ENCODE results near the gene DEF6.

Gene DEF6

GRCh38 chr6:35366204-35366596 lies 68.6 kb downstream of the DEF6 start:
- H4K20me1 ChIP-seq (ENCODE audit: insufficient read depth, low read length, poor library complexity, severe bottlenecking) = no peaks in the 10 kb centered on the region
- no peaks in the 10 kb centered on the region for H3K27me3 ChIP-seq (ENCODE audit: insufficient read depth, low read length, poor library complexity, severe bottlenecking)
- no peaks in the 10 kb centered on the region for H3F3A ChIP-seq (ENCODE audit: low read depth)
- no peaks in the 10 kb centered on the region for H3K9me2 ChIP-seq (replicated peaks; ENCODE audit: low read depth, low read length)
- H3K9me3 ChIP-seq (ENCODE audit: insufficient read depth, low read depth, low read length) = no peaks in the 10 kb centered on the region
- H2AFZ ChIP-seq (ENCODE audit: low read length) = no peak overlapping the region
- no peak for TF ChIP-seq EZH2phosphoT487 (IDR thresholded peaks at IDR 0.05; ENCODE audit: borderline replicate concordance)
- no peak for TF ChIP-seq CTCF (conservative IDR thresholded peaks at IDR 0.05; ENCODE audit: low read length)
- H3K79me2 ChIP-seq (ENCODE audit: insufficient read depth, low read length) = no peaks in the 10 kb centered on the region
- no peak overlapping the region for H3K9ac ChIP-seq (ENCODE audit: low read depth, low read length, poor library complexity, severe bottlenecking)
- H3K4me1 ChIP-seq (ENCODE audit: insufficient read depth, low read length, poor library complexity, severe bottlenecking) = peaks cover 33% of the 10 kb centered on the region
- no peaks in the 10 kb centered on the region for H3K36me3 ChIP-seq (ENCODE audit: insufficient read depth, low read length)
- no peak overlapping the region for H3K4me2 ChIP-seq (ENCODE audit: low read depth, low read length, poor library complexity, severe bottlenecking)
- no peak overlapping the region for H3K4me3 ChIP-seq (ENCODE audit: low read length, poor library complexity, severe bottlenecking)

GRCh38 chr6:35367646-35368037 lies 70.0 kb downstream of the DEF6 start:
- Histone ChIP-seq H4K20me1 (ENCODE audit: insufficient read depth, low read length, poor library complexity, severe bottlenecking) (no peaks in the 10 kb centered on the region), H3K4me3 (ENCODE audit: low read length, poor library complexity, severe bottlenecking) (no peak overlapping the region), H2AFZ (ENCODE audit: low read length) (no peak overlapping the region), H3K4me2 (ENCODE audit: low read depth, low read length, poor library complexity, severe bottlenecking) (no peak overlapping the region), H3K27me3 (ENCODE audit: insufficient read depth, low read length, poor library complexity, severe bottlenecking) (no peaks in the 10 kb centered on the region), H3K36me3 (ENCODE audit: insufficient read depth, low read length) (no peaks in the 10 kb centered on the region), H3K9me3 (ENCODE audit: insufficient read depth, low read depth, low read length) (no peaks in the 10 kb centered on the region), H3K9me2 (replicated peaks; ENCODE audit: low read depth, low read length) (no peaks in the 10 kb centered on the region), H3K79me2 (ENCODE audit: insufficient read depth, low read length) (no peaks in the 10 kb centered on the region), H3K9ac (ENCODE audit: low read depth, low read length, poor library complexity, severe bottlenecking) (no peak overlapping the region), H3F3A (ENCODE audit: low read depth) (no peaks in the 10 kb centered on the region), H3K4me1 (ENCODE audit: insufficient read depth, low read length, poor library complexity, severe bottlenecking) (peaks cover 34% of the 10 kb centered on the region)
- TF ChIP-seq EZH2phosphoT487 (IDR thresholded peaks at IDR 0.05; ENCODE audit: borderline replicate concordance) (no peak), CTCF (conservative IDR thresholded peaks at IDR 0.05; ENCODE audit: low read length) (no peak)

DNA sequence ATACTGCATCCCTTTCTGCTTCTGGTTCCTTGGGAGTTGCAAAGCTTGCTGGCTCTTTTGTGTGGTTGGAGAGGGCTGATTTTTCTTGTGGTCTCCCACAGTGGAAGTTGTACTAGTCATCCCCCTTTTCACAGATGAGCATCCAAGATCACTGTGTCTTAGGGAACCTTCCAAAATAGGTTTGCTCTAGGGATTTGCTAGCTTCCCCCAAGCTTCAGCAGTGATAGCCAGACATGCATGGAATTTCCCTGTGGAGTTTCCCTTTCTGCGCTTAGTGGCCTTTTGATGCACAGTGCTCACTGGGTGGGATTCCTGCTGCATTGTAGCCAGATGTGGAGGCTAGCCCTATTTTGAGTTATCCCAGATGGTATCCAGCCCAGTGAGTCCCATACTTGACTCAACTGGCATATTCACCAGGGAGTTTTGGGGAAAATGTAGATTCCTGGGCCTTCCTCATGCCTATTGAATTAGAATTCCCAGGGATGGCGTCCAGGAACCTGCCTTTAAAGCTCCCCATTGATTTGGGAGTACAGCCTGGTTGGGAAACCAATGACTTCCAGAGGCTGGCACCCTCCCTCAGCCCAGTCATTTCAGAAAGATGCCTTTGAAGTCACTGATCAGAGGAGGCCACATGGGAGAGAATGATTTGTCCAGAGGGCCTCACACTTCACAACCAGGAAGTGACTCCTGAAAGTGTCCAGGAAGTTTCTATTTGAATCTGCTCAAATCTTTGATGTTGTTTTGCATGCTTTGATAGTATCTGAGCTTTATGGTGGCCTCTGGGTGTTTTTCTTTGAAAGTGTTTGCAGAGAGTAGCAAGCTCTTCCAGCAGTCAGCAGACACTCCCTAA lies 70.6 kb downstream of the DEF6 start:
- no peak for TF ChIP-seq EZH2phosphoT487 (IDR thresholded peaks at IDR 0.05; ENCODE audit: borderline replicate concordance)
- no peak for TF ChIP-seq CTCF (conservative IDR thresholded peaks at IDR 0.05; ENCODE audit: low read length)
- Histone ChIP-seq H3K9me3 (ENCODE audit: insufficient read depth, low read depth, low read length) (no peaks in the 10 kb centered on the region), H2AFZ (ENCODE audit: low read length) (no peak overlapping the region), H3F3A (ENCODE audit: low read depth) (no peaks in the 10 kb centered on the region), H3K36me3 (ENCODE audit: insufficient read depth, low read length) (no peaks in the 10 kb centered on the region), H4K20me1 (ENCODE audit: insufficient read depth, low read length, poor library complexity, severe bottlenecking) (no peaks in the 10 kb centered on the region), H3K79me2 (ENCODE audit: insufficient read depth, low read length) (no peaks in the 10 kb centered on the region), H3K9ac (ENCODE audit: low read depth, low read length, poor library complexity, severe bottlenecking) (no peak overlapping the region), H3K4me2 (ENCODE audit: low read depth, low read length, poor library complexity, severe bottlenecking) (peak overlapping the region; percentile 5), H3K4me1 (ENCODE audit: insufficient read depth, low read length, poor library complexity, severe bottlenecking) (peaks cover 34% of the 10 kb centered on the region), H3K4me3 (ENCODE audit: low read length, poor library complexity, severe bottlenecking) (no peak overlapping the region), H3K9me2 (replicated peaks; ENCODE audit: low read depth, low read length) (no peaks in the 10 kb centered on the region), H3K27me3 (ENCODE audit: insufficient read depth, low read length, poor library complexity, severe bottlenecking) (no peaks in the 10 kb centered on the region)

Data from Loucy (cell line).